Fibroblast of gingiva (primary cell): ENCODE data around the gene HCK.
"Not testable (repeated sequence)": the region's sequence is repeated elsewhere in the genome, so short reads cannot be mapped to it uniquely, and the experiment has no call there.

Source experiments
- DNase-seq: peaks from one replicate; pipeline ENCODE4 v3.0.0-alpha.2; 2011; ENCODE audit warnings: low read depth

Gene HCK

DNA sequence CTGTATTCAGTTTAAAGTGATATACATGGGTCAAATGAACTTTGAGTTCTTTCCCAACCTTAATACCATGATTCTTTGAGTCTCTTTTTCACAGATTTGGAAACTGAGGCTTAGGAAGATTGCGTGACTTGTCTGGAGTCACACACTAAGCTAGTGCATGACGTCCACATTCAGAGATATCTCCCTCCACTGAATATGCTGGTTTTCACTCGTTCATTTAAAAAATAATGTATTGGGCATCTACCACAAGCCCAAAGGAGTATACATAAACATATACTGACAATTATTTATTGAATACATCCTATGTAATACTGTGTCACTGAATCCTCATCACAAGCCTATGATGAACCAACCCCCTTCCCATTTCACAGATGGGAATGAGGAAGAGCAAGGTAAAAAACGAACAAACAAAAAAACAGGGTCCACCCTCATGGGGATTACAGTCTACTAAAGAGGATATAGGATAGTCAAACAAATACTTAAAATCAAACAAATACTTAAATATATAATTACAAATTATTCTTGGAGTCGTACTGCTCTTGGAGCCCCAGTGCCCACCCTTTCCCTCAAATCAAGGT lies 56.9 kb downstream of the HCK start:
- DNase-seq, result no peak

DNA sequence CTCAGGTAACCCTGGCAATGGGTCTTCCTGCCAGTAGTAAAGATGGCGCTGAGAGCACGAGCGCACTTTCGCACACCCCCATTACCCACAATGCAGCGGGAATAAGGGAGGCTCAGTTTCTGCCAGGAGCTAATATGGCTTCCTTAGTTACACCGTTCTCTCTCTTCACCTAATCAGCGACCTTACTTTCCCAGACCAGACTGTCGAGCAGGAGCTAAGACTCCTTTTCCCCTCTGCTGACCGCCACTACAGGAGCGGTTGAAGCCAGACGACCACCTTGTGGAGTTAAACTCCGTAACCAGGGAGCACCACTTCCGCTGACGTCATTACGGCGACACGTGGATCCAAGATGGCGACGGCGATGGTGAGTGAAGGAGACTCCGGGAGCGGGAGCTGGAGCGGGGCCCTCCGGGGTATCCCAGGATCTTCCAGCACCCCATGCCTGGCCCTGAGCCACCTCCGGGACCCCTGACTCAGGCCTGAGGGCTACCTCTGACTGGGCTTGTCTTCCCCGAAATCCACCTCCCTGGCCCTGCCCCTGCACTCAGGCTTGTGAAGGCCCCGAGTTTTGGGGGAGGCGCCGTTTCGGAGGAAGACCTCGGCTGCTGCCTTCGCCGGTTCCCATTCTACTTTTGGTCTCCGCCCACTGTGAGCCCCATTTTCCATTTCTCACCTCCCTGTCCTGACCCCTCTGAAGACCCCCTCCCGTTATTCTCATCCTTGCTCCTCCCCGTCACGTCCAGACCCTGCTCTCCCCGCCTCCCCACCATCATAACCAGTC lies 57.5 kb downstream of the HCK start, which contains the start of gene TM9SF4:
TM9SF4 (plus strand) TSS at position 323 of the 781 bp plus-strand sequence; CDS start at position 350, 27 bp downstream.
- peak; percentile 91 for DNase-seq

- no peak for DNase-seq
These were observed 58.2 kb downstream of the HCK start for GRCh38 chr20:32110173-32110704.

DNA sequence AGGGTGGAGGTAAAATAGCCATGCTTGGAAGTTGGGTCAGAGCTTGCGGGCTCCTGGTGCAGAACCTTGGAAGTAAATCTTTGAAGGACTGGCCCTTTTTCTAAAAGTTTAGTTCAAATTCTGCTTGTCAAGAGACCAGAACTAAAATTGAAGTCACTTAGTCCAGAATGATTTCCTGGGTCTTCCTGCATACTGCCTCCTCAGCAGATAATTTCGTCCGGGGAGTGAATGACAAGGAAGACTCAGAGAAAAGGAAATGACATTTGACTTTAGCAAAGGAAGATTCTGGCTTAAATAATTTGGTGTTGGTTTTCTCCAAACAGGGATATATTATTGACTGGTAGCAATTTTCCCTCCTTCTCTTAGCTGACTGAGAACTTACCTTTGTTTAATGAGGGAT lies 58.7 kb downstream of the HCK start:
- DNase-seq, result no peak

GRCh38 chr20:32111156-32111686 lies 59.2 kb downstream of the HCK start:
- DNase-seq, result no peak

DNA sequence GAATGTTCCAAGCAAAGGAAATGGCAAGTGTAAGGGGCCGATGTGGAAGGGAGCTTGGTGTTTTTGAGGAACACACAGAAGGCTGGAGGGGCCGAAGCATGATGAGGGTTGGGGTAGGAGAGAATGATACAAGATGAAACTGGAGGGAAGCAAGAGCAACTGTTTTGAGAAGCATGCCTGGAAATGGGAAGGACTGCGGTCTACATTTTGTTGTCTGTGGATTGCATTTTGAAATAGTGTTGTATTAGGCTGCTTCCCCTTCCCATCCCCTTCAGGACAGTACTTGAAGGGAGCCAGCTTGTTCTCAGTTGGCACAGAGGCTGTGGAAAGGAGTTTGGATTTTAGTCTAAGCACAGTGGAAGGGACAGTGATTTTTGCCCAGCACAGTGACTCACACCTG lies 59.7 kb downstream of the HCK start:
- DNase-seq, result no peak

GRCh38 chr20:32112841-32113240 lies 60.8 kb downstream of the HCK start:
- no peak for DNase-seq

- no peak for DNase-seq
These were observed 61.7 kb downstream of the HCK start for GRCh38 chr20:32113591-32114260.

GRCh38 chr20:32114305-32114960 lies 62.4 kb downstream of the HCK start:
- DNase-seq, result peak; percentile 50

DNA sequence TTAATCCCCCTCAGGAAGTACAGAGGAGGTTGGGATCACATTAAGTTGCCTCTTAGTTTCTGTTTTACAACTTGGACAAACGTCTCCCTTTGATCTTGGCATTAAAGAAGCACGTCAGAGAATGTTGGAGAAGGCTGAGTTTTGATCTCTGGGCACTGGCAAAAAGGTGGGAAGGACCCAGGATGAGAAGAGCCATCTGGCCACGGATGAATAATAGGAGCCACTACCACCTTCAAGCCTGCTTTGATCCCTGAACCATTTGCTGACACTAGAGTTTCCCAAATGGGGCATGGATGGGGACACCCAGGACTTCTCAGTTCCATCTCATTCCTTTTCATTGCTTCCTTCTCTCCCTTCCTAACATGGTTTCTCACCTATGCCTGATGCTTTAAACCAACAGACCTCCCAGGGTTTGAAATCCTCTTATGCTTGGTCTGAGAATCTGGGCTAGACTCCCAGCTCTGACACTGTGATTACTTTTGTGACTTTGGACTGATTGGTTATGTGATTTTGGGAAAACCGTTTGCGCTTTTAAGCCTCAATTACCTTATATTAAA lies 63.2 kb downstream of the HCK start:
- no peak for DNase-seq

DNA sequence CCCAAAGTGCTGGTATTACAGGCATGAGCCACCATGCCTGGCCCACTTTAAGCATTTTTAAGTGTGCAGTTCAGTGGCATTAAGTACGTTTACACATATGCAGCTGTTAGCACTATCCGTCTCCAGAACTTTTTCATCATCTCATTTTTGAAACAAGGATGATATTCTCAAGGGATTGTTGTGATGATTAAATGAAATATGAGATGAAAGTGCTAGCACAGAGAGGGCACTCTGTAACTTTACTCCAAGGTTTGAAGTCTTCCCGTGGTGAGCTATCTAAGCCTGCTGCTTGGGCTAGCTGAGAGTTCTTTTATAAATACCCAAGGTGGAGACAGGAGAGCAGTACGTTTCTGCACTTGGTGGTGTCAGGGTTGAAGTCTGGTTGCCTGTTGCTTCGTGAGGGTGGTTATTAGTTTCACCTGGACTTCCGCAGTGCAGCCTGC lies 64.1 kb downstream of the HCK start:
- peak; percentile 64 for DNase-seq

GRCh38 chr20:32116796-32117195 lies 64.8 kb downstream of the HCK start:
- not testable (repeated sequence) for DNase-seq

DNA sequence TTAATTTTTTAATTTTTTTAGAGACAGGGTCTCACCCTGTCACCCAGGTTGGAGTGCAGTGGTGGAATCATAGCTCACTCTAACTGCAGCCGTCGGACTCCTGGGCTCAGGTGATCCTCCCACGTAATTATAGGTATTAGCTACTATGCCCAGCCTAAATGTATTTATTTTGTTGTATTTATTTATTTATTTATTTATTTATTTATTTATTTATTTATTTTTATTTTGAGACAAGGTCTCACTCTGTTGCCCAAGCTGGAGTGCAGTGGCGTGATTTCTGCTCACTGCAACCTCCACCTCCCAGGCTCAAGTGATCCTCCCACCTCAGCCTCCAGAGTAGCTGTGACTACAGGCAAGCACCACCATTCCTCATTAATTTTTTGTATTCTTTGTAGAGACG lies 66.4 kb downstream of the HCK start:
- not testable (repeated sequence) for DNase-seq

GRCh38 chr20:32119734-32120133 lies 67.7 kb downstream of the HCK start:
- no peak for DNase-seq

GRCh38 chr20:32121908-32122307 lies 69.9 kb downstream of the HCK start:
- not testable (repeated sequence) for DNase-seq

DNA sequence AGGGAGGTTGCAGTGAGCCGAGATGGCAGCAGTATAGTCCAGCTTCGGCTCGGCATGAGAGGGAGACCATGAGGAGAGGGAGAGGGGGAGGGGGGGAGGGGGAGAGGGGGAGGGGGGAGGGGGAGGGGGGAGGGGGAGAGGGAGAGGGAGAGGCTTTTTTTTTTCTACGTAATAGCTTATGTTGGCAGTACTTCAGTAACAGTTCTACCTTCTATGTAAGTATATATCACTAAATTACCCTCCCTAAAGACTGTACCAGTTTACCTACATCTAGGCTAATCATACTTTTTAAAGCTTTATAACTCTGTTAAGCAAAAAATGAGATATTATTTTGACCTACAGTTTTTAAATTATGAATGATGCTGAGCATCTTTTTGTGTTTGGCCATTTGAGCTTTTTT lies 71.0 kb downstream of the HCK start:
- no peak for DNase-seq

GRCh38 chr20:32124916-32125454 lies 72.9 kb downstream of the HCK start:
- DNase-seq, result no peak

- no peak for DNase-seq
These were observed 73.5 kb downstream of the HCK start for GRCh38 chr20:32125506-32125905.

DNA sequence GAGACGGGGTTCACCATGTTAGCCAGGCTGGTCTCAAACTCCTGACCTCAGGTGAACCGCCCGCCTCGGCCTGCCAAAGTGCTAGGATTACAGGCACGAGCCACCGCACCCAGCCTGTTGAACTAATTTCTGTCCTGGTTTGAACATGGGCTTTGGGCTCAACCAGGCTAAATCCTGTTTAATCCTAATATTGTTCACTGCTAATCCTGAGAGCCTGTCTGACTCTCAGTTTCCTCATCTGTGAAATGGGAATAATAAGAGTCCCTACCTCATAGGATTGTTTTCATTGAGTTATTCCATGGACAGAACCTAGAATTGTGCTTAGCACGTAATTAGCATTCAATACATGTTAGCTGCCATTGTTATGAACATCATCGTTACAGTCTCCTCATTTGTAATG lies 74.9 kb downstream of the HCK start:
- no peak for DNase-seq

GRCh38 chr20:32127347-32127746 lies 75.3 kb downstream of the HCK start:
- no peak for DNase-seq

GRCh38 chr20:32128167-32128566 lies 76.1 kb downstream of the HCK start:
- no peak for DNase-seq
